Stimulated activated CD4-positive, alpha-beta T cell treated with anti-CD3 and anti-CD28 coated beads, Interleukin-1b, Interleukin-23, amount 100 ng/mL, for 1 hour (primary cell): ENCODE results near the gene CDC42BPA.

Source experiments
- DNase-seq, 2 donors: peaks; one replicate each; pipeline ENCODE4 v3.0.0-alpha.2; 2020; ENCODE audit warnings: low read depth in 2 of 2

The CDC42BPA gene

GRCh38 chr1:226980565-226981385, 337.5 kb downstream of the CDC42BPA start:
- no peak for DNase-seq

GRCh38 chr1:226980122-226980560, 338.2 kb downstream of the CDC42BPA start:
- DNase-seq: no peak

DNA sequence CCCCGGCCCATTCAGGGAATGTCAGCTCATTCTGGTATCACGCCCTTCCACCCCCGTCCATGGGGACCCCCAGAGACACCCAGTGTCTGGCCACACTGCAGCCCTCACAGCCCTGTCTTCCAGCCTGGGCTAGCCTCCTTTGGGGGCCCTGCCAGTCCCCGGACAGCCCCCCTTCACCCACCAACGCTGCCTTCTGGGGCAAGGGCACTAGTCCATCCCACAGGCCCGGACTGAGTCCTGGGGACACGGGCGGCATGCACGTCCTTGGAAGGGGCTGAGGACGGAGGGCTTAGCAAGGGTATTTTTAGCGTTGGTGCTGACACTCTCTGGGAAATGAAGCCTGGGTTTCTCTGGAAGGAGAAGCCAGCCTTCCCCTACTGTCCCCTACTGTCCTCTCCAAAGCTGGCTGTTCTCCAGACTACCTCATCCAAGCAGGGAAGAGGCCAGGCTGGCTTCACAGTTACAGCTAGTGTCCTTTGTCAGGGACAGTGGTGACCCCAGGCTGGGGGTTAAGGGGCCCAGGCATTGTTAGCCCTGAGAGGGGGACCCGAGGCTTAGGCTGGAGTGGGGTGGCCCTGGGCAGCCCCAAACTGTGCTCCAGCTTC, 338.7 kb downstream of the CDC42BPA start:
- DNase-seq: no peak

DNA sequence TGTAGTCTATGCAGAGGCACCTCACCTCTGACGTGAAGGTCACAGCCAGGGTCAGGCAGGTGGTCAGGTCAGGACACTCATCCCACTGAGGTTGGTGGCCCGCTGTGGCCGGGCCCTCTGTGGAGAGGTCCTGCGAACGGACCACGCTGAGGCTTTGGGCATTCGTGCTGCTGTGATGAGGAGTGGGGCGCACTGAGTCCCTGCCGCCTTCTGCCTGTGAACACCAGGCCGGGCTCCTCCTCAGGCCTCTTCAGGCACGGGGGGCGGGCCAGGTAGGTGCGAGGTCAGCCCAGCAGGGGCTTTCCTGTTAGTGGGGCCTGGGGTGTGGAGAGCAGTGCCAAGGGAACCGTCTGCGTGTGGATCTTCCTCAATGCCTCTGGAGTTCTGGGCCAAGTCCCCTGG, 339.2 kb downstream of the CDC42BPA start:
- no peak for DNase-seq

DNA sequence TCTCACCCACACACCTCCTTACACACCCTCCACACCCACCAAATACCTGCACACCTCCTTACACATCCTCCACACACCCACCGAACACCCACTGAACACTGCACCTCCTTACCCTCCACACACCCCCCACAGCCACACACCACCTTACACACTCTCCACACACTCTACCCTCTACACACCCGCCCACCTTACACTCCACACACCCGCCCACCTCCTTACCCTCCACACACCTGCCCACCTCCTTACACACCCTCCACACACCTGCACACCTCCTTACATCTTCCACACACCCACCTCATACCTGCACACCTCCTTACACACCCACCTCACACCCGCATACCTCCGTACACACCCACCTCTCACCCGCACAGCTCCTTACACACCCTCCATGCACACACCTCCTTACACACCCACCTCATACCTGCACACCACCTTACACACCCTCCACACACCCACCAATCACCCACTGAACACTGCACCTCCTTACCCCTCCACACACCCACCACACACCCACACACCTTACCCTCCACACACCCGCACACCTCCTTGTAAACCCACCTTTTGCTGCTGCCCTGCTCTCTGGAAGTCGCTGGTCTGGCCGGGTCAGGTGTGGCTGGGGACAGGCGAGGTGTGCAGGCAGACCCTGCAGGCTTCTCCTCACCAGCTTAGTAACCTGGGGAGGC, 339.7 kb downstream of the CDC42BPA start:
- no peak for DNase-seq

- no peak for DNase-seq
Measured at GRCh38 chr1:226977643-226978431, 340.5 kb downstream of the CDC42BPA start.

GRCh38 chr1:226976978-226977642, 341.2 kb downstream of the CDC42BPA start:
- no peak for DNase-seq

GRCh38 chr1:226976276-226976977, 341.9 kb downstream of the CDC42BPA start:
- DNase-seq: no peak

DNA sequence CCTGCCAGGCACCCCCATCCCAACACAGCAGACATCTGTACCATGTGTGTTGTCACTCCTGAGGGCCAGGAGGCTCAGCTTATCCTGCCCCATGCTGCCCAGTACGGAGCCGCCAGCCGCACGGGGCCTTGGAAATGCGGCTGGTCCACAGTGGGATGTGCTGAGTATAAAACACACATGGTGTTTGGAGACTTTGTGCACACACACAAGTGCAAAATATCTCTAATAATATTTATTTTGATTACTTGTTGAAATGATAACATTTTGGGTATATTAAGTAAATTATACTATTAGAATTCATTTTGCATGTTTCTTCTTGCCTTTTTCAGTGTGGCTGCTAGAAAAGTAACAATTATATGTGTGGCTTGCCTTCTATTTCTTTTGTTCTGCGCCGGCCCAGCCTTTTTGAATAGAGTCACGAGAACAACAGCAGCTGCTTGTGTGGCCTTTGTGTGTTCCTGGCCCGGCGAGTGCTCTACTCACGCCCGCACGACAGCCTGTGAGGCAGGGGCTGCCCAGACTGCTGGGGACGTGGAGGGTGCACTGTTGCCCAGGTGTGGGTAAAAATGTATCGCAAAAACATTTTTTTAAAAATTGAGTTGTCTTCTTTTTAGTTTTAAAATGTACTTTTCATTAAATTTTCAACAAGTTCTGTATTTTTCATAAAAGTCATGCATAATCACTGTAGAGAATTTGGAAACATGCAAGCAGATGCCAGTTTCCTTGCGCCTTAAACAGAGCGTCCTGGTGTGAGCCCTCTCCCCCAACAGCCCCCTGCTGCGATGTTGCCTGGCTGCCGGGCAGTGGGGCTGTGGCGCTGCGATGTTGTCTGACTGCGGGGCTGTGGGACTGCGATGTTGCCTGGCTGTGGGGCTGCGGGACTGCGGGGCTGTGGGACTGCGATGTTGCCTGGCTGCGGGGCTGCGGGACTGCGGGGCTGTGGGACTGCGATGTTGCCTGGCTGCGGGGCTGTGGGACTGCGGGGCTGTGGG, 342.7 kb downstream of the CDC42BPA start:
- DNase-seq: no peak

- no peak for DNase-seq
Measured at GRCh38 chr1:226974544-226975258, 343.6 kb downstream of the CDC42BPA start.

DNA sequence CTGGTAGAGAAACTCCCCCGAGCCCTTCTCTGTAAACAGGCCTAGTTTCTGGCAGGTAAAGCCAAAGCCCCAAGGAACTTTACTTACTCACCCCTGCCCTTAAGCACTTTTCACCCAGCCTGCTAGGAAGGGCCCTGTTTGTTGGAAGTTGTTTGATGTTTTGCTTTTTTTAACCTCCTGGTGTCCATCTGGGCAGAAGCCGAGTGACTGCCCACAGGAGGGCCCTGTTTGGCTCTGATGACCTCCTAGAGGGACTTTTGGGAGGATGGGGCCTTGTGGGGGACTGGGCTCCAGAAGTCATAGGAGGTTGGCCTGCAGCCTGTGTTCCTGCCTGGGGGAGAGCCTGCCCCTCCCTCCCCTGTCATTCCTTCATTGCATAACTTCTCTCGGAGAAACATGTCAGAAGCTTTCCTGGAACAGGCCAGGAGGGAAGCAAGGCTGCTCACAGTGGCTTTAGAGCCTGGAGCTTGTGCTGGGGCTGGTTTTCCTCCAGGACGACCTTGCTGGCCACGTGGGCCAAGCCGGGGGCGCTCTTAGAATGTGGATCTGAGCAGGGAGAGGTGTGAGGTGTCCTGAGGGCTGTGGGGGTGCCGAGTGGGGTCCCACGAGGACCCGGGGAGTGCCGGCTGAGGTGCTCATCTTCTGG, 344.3 kb downstream of the CDC42BPA start:
- DNase-seq: no peak

DNA sequence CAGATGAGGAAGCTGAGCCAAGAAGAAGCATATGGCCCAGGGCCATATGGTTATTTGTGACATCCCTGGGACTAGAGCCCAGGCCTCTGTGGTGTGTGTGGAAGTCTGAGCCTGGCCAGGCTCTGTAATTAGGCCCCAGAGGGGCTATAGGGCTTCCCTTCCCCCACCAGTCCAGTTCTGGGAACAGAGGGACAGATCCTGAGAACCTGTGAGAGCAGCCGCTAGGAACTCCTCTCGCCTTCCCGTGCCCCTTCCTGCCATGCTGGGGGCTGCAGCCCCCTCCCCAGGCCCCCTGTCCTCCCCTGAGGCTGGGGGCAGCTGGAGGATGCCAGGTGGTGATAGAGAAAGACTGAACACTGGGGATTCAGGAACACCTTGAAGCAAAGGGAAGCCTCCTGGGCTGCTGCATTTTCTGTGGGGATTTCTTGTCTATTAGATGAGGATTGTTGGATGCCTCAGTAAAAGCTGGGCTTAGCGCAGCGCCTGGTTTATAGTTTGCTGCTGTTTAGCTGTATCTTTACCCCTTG, 344.9 kb downstream of the CDC42BPA start:
- DNase-seq: no peak

DNA sequence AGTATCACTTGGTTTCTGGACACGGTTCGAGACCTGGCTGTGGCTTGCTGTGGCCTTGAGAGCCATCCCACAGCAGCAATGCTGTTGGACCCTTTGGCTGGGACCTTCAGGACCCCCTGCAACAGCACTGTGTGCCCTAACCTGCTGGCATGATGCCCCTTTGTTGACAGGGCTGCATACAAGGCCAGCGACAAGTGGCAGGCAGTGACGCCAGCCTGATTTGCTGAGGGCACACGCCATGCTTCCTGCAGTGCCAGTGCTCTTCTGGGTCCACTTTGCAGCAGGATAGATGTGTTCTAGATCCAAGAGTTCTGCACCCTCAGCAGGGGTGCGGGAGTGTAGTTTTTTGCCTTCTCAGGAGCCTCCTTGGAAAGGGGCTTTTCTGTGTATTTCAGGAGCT, 345.4 kb downstream of the CDC42BPA start:
- DNase-seq: no peak

GRCh38 chr1:226971765-226972164, 346.5 kb downstream of the CDC42BPA start:
- no peak for DNase-seq

DNA sequence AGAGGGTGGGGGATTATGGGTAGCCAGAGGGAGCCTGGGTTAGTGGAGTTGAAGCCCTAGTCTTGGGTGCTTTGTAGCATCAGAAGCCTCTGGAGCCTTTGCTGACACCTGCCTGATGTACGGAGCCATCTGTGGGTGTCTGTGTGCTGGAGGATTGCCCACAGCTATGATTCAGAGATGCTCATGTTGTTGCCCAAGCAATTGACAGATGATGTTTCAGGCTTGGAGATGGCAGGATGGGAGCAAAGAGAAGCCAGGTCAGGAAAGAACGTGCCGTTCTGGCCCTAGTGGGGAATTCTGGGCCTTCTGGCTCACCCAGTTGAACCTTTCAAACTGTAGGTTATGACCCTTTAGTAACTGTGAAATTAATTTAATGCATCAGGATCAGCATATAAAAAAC, 350.6 kb downstream of the CDC42BPA start:
- no peak for DNase-seq

DNA sequence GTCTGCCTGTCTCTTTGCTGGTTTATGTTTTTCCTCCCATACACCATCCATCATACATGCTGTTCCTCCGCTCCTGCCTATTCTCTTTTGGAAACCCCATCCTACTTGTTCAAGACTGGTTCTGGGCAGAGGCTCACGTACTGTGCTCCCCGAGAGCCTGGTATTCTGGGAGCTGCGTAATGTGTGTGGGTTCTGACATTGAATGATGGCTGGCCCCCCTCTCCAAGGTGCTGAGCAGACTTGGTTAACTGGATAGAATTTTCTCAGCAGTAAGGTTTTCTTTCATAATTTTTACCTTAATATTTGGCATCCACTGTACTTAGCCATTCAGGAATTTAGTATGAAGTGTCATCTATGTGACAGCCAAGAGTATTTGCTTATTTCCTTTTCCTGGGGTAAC, 351.6 kb downstream of the CDC42BPA start:
- DNase-seq: no peak

DNA sequence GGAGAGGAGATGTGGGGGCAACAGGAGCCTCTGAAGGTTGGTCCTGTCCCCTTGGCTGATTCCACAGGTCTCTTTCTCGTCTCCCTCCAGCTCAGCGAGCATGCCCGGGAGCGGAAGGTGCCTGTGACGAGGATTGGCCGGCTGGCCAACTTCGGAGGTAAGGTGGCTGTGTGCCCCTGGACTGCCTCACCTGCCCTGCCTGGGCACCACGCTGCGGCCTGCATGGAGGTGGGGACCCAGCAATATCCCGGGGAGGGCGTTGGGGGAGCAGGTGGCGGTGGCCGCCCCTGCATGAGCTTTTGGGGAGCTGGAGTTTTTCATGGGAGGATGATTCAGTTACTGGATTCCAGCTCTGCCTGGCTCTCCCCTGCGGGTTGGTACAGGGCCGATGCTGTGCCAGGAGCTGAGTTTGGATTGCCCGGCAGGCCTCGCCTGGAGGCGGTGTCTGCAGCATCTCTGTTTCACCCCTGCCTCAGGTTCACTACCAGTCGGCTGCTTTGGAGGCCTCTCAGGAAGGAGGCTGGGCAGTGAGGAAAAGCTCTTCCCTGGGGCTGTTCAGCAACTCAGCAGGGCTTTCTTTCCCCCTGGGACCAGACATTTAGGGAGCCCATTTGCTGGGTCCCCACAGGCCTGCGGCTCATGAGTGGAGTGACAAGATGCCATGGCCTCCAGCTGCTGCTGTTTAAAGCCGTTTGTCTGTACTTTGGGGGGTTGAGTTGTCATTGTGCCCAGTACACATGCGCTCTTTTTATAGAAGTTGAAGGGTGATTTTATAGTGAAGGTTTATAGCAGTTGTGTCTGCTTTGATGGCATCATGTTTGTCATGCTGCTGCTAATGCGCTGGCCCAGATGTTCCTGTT, 352.5 kb downstream of the CDC42BPA start:
- no peak for DNase-seq
